SK-N-SH (cell line): ENCODE results near the gene CUBN. TPM values are rescaled to one million over a fixed set of nuclear protein-coding genes. Genes with fewer than 3 reads are reported as not detected.
A peak's percentile ranks its signal among the peaks of the same experiment; 100 is the strongest.

ENCODE experiments used
- CTCF ChIA-PET: fragments of 300-600, 350-600 bp; formaldehyde crosslinking; extraction: SDS; loops from one replicate; lab custom pipeline; 2021; lab: Yijun Ruan, JAX
- POLR2A ChIA-PET: fragments of 350-600 bp; sonication (Branson Sonifier 250); formaldehyde crosslinking; extraction: SDS; loops from one replicate; lab custom pipeline; 2020; ENCODE audit warnings: antibody characterized with exemption, inconsistent platforms; lab: Yijun Ruan, JAX
- DNase-seq: peaks from one replicate; pipeline ENCODE4 v3.0.0; 2012
- H2AFZ ChIP-seq: fragments of 200-600 bp; sonication (generic); 2 replicates; pipeline ENCODE4 v1.8.1; 2016; ENCODE audit warnings: antibody characterized with exemption, mild to moderate bottlenecking, low read depth
- H3F3A ChIP-seq: fragments of 200-600 bp; sonication (generic); replicated peaks from 2 replicates; pipeline ENCODE3; 2016; ENCODE audit warnings: antibody characterized with exemption, mild to moderate bottlenecking; ENCODE audit not compliant: insufficient read depth
- H3K27ac ChIP-seq, 2 experiments: fragments of 200-500 bp in 1 of 2; fragments of 200-600 bp in 1 of 2; sonication (Bioruptor generic) in 1 of 2; sonication (generic), shearing (Covaris generic) in 1 of 2; 2 replicates each; pipeline versions ENCODE4 v1.5.1 to v1.6.1; 2014 to 2016; ENCODE audit warnings: low read depth in 2 of 2, inconsistent platforms in 1 of 2, low read length in 1 of 2, mild to moderate bottlenecking in 1 of 2, mixed read lengths in 1 of 2
- H3K27me3 ChIP-seq: fragments of 200-600 bp; sonication (generic), shearing (Covaris generic); 2 replicates; pipeline ENCODE4 v1.6.1; 2016; ENCODE audit warnings: mixed run types; ENCODE audit not compliant: insufficient read depth
- H3K36me3 ChIP-seq, 2 experiments: fragments of 200-500 bp in 1 of 2; fragments of 200-600 bp in 1 of 2; sonication (Bioruptor generic) in 1 of 2; sonication (generic) in 1 of 2; replicated peaks in 1 of 2; 2 replicates each; pipeline versions ENCODE3 to v1.5.1; 2014 to 2016; ENCODE audit warnings: low read length in 1 of 2, mild to moderate bottlenecking in 1 of 2; ENCODE audit not compliant: insufficient read depth in 2 of 2, control insufficient read depth in 1 of 2
- H3K4me1 ChIP-seq, 2 experiments: fragments of 200-500 bp in 1 of 2; fragments of 200-600 bp in 1 of 2; sonication (Bioruptor generic) in 1 of 2; sonication (generic), shearing (Covaris generic) in 1 of 2; 2 replicates each; pipeline versions ENCODE4 v1.5.1 to v1.6.1; 2014 to 2016; ENCODE audit warnings: low read depth in 1 of 2, low read length in 1 of 2, mixed run types in 1 of 2; ENCODE audit not compliant: insufficient read depth in 2 of 2, control insufficient read depth in 1 of 2
- H3K4me2 ChIP-seq: fragments of 200-600 bp; sonication (generic), shearing (Covaris generic); 2 replicates; pipeline ENCODE4 v1.6.1; 2017; ENCODE audit warnings: mixed run types
- H3K4me3 ChIP-seq, 2 experiments: fragments of 200-500 bp in 1 of 2; fragments of 200-600 bp in 1 of 2; sonication (Bioruptor generic) in 1 of 2; sonication (generic), shearing (Covaris generic) in 1 of 2; 2 replicates each; pipeline versions ENCODE4 v1.5.1 to v1.8.1; 2014 to 2016; ENCODE audit warnings: low read depth in 2 of 2, inconsistent platforms in 1 of 2, low read length in 1 of 2, mild to moderate bottlenecking in 1 of 2, mixed read lengths in 1 of 2, moderate library complexity in 1 of 2
- H3K79me2 ChIP-seq: fragments of 200-600 bp; sonication (generic); 2 replicates; pipeline ENCODE4 v1.8.1; 2017; ENCODE audit warnings: mild to moderate bottlenecking; ENCODE audit not compliant: insufficient read depth
- H3K9ac ChIP-seq: fragments of 200-600 bp; sonication (generic); 2 replicates; pipeline ENCODE4 v1.6.1; 2017; ENCODE audit warnings: mixed run types
- H3K9me2 ChIP-seq: fragments of 200-600 bp; sonication (generic); 2 replicates; pipeline ENCODE4 v1.6.1; 2017; ENCODE audit warnings: mixed run types
- H3K9me3 ChIP-seq: fragments of 200-600 bp; sonication (generic); 2 replicates; pipeline ENCODE4 v1.6.1; 2017; ENCODE audit warnings: mixed run types, mild to moderate bottlenecking, moderate library complexity
- H4K20me1 ChIP-seq: fragments of 200-600 bp; sonication (generic); 2 replicates; pipeline ENCODE4 v1.6.1; 2017; ENCODE audit warnings: mild to moderate bottlenecking, mixed run types; ENCODE audit not compliant: insufficient read depth
- CHD2 ChIP-seq: fragments of 150-350 bp; IDR thresholded peaks from 2 replicates; pipeline ENCODE4 v1.6.1; 2018; ENCODE audit warnings: low read length; ENCODE audit not compliant: partially characterized antibody
- ELF1 ChIP-seq: IDR thresholded peaks from 2 replicates; pipeline ENCODE4 v1.4.0; 2012
- EP300 ChIP-seq, 2 experiments: IDR thresholded peaks; 2 replicates each; pipeline versions ENCODE4 v1.4.0 to v1.6.1; 2012; ENCODE audit warnings: borderline replicate concordance in 1 of 2, low read depth in 1 of 2, low read length in 1 of 2
- FOSL2 ChIP-seq: IDR thresholded peaks from 2 replicates; pipeline ENCODE4 v1.4.0; 2012; ENCODE audit warnings: low read depth, mild to moderate bottlenecking, moderate library complexity, borderline replicate concordance
- FOXJ3 ChIP-seq: sonication (generic); formaldehyde crosslinking; IDR thresholded peaks from 2 replicates; pipeline ENCODE4 v1.5.1; 2020; ENCODE audit warnings: mild to moderate bottlenecking, missing genetic modification reagents
- JUND ChIP-seq: IDR thresholded peaks from 2 replicates; pipeline ENCODE4 v1.4.0; 2012
- MXI1 ChIP-seq: IDR thresholded peaks from 2 replicates; pipeline ENCODE4 v1.6.1; 2012; ENCODE audit warnings: mild to moderate bottlenecking, low read depth, low read length, improper control_type of control experiment
- NFIC ChIP-seq: IDR thresholded peaks from 2 replicates; pipeline ENCODE4 v1.4.0; 2012; ENCODE audit warnings: borderline replicate concordance
- NRF1 ChIP-seq: IDR thresholded peaks from 2 replicates; pipeline ENCODE4 v1.6.1; 2012; ENCODE audit warnings: low read depth, mild to moderate bottlenecking, low read length
- PBX3 ChIP-seq: IDR thresholded peaks from 2 replicates; pipeline ENCODE4; 2012
- RXRA ChIP-seq: IDR thresholded peaks from 2 replicates; pipeline ENCODE4 v1.4.0; 2012; ENCODE audit warnings: low read depth, mild to moderate bottlenecking, borderline replicate concordance
- SIN3A ChIP-seq: IDR thresholded peaks from 2 replicates; pipeline ENCODE4 v1.6.1; 2012; ENCODE audit warnings: low read depth, mild to moderate bottlenecking, low read length, moderate library complexity, borderline replicate concordance
- TCF12 ChIP-seq: IDR thresholded peaks from 2 replicates; pipeline ENCODE4 v1.4.0; 2012
- TEAD4 ChIP-seq: IDR thresholded peaks from 2 replicates; pipeline ENCODE4 v1.4.0; 2012; ENCODE audit warnings: mild to moderate bottlenecking, borderline replicate concordance; ENCODE audit not compliant: insufficient read depth
- YY1 ChIP-seq: IDR thresholded peaks from 2 replicates; pipeline ENCODE4 v1.4.0; 2012; ENCODE audit warnings: low read depth, mild to moderate bottlenecking
- WGBS: methylation state at CpG from one replicate; pipeline ENCODE4 v1.1.6; 2017; ENCODE audit warnings: low lambda C conversion rate; 5-methylcytosine and 5-hydroxymethylcytosine counted together
- polyA plus RNA-seq, 3 experiments: library from polyadenylated mRNA; depleted of rRNA; stranded (reverse); fragments of >200 nt; gene quantifications; 2 replicates each; pipeline ENCODE4 v1.2.3, GENCODE V29; 2012
- TF ChIP-seq, protein P1 (sequence below): fragments of 150-350 bp; IDR thresholded peaks from 2 replicates; pipeline ENCODE4 v1.6.1; 2016; ENCODE audit warnings: mild to moderate bottlenecking, low read depth, low read length
- TF ChIP-seq, protein P2 (sequence below): IDR thresholded peaks from 2 replicates; pipeline ENCODE4 v1.4.0; 2012; ENCODE audit warnings: low read depth
- TF ChIP-seq, protein P3 (sequence below): fragments of 150-350 bp; IDR thresholded peaks from 2 replicates; pipeline ENCODE4 v1.6.1; 2017; ENCODE audit warnings: antibody characterized with exemption, low read length, low read depth, borderline replicate concordance

Gene CUBN
- polyA plus RNA-seq, 1 of the 3 experiments (the other 2 are of a cell fraction) = 2.4 TPM

GRCh38 chr10:17109475-17110207 is 20.0 kb downstream of the CUBN start:
- Histone ChIP-seq H2AFZ (0 out of 2 replicates have a peak overlapping the region, but pooled peaks have one; percentile 53), H3K4me1 (peaks cover 0 to 8% of the 10 kb centered on the region in 2 experiments), H3F3A (peaks cover 26% of the 10 kb centered on the region), H3K27me3 (no peaks in the 10 kb centered on the region), H3K4me3 (no peak overlapping the region), H3K9me2 (no peaks in the 10 kb centered on the region), H3K9ac (no peak overlapping the region), H3K27ac (peak overlapping the region in 1 of 2 experiments; percentile 74; a peak in 2 of 4 replicates), H3K9me3 (no peaks in the 10 kb centered on the region), H3K36me3 (no peaks in the 10 kb centered on the region), H3K4me2 (peak overlapping the region; percentile 45; the same call in 1 of the 2 replicates), H4K20me1 (no peaks in the 10 kb centered on the region), H3K79me2 (no peaks in the 10 kb centered on the region)
- no peak for DNase-seq
- ChIA-PET CTCF (no interaction called here), POLR2A (no interaction called here)
- 67% methylated on average over 3 of the region's 3 CpGs for WGBS
- peak; percentile 67 for TF ChIP-seq PBX3
- no peak for TF ChIP-seq ELF1
- peak; percentile 66 for TF ChIP-seq NFIC
- peak; percentile 31; the same call in 1 of the 2 replicates for TF ChIP-seq TEAD4
- TF ChIP-seq, protein P1, sequence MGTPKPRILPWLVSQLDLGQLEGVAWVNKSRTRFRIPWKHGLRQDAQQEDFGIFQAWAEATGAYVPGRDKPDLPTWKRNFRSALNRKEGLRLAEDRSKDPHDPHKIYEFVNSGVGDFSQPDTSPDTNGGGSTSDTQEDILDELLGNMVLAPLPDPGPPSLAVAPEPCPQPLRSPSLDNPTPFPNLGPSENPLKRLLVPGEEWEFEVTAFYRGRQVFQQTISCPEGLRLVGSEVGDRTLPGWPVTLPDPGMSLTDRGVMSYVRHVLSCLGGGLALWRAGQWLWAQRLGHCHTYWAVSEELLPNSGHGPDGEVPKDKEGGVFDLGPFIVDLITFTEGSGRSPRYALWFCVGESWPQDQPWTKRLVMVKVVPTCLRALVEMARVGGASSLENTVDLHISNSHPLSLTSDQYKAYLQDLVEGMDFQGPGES = no peak
- TF ChIP-seq CHD2 = no peak
- TF ChIP-seq, protein P2, sequence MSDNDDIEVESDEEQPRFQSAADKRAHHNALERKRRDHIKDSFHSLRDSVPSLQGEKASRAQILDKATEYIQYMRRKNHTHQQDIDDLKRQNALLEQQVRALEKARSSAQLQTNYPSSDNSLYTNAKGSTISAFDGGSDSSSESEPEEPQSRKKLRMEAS = peak; percentile 78; the same call in 1 of the 2 replicates
- TF ChIP-seq EP300 (IDR thresholded peaks at IDR 0.05; ENCODE audit: borderline replicate concordance in 1 of 2, low read depth in 1 of 2, low read length in 1 of 2) = peak in 1 of 2 experiments; percentile 70; a peak in 2 of 4 replicates
- TF ChIP-seq JUND = peak; percentile 80
- TF ChIP-seq MXI1 = no peak
- peak; percentile 89 for TF ChIP-seq FOSL2
- TF ChIP-seq FOXJ3 (CRISPR knock-in tag) = no peak
- no peak for TF ChIP-seq NRF1
- peak; percentile 41; the same call in 1 of the 2 replicates for TF ChIP-seq RXRA
- peak; percentile 79; the same call in 1 of the 2 replicates for TF ChIP-seq YY1
- peak; percentile 92 for TF ChIP-seq TCF12
- no peak for TF ChIP-seq SIN3A
- TF ChIP-seq, protein P3, sequence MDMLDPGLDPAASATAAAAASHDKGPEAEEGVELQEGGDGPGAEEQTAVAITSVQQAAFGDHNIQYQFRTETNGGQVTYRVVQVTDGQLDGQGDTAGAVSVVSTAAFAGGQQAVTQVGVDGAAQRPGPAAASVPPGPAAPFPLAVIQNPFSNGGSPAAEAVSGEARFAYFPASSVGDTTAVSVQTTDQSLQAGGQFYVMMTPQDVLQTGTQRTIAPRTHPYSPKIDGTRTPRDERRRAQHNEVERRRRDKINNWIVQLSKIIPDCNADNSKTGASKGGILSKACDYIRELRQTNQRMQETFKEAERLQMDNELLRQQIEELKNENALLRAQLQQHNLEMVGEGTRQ = no peak
